Measurements from ENCODE around the gene SNX8. TPM values are rescaled to one million over a fixed set of nuclear protein-coding genes. Genes with fewer than 3 reads are reported as not detected.

SNX8 gene
- total and polyA plus RNA-seq, 2 of the 13 experiments (the other 11 are each of a cell fraction or from before 2014, with no cell fraction given) = 20.6 to 45.2 TPM

DNA sequence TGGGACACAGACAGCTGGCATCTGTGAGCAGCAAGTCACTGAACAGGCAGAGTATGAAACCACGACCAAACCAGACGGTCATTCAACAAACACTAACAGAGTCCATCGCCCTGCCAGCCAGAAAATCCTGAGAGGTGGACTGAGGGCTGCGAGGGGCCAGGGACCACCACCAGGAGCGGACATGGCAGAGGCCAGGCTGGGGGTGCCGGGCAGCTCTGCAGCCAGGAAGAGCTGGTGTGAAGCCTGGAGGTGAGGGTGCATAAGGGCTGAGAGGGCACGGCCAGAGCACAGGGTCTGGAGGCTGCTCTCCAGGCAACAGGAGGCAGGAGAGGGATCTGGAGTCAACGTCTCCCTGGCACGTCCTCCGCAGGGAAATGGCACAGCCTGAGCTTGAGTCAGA, 97.0 kb downstream of the SNX8 start:
- Histone ChIP-seq H3K4me2 (ENCODE audit: low read depth, low read length) (no peak overlapping the region), H3K4me3 (replicated peaks in 1 of 3; ENCODE audit: insufficient read depth in 1 of 3, low read depth in 2 of 3, low read length in 3 of 3) (no peak overlapping the region), H3K27me3 (ENCODE audit: control insufficient read depth in 1 of 2, insufficient read depth in 2 of 2, low read length in 2 of 2) (no peaks in the 10 kb centered on the region), H3K36me3 (replicated peaks in 1 of 2; ENCODE audit: control insufficient read depth in 1 of 2, insufficient read depth in 2 of 2, low read length in 2 of 2) (peaks cover 33 to 81% of the 10 kb centered on the region in 2 experiments; a peak in 4 of 5 replicates), H3K4me1 (ENCODE audit: insufficient read depth, low read length) (no peaks in the 10 kb centered on the region), H4K20me1 (ENCODE audit: insufficient read depth, low read length) (peaks cover 2% of the 10 kb centered on the region; the same call in 1 of the 2 replicates), H3K9me3 (ENCODE audit: low read length) (no peaks in the 10 kb centered on the region), H2AFZ (ENCODE audit: low read length) (no peak overlapping the region), H3K79me2 (ENCODE audit: insufficient read depth, low read length) (peaks cover 4% of the 10 kb centered on the region), H3K27ac (ENCODE audit: extremely low read length, insufficient read depth, low read length) (no peak overlapping the region), H3K9ac (ENCODE audit: insufficient read depth, low read depth, low read length) (no peak overlapping the region)
- ATAC-seq (no peak), DNase-seq (ENCODE audit: low spot score) (no peak), FAIRE-seq (no peak)
- TF ChIP-seq, protein P1, sequence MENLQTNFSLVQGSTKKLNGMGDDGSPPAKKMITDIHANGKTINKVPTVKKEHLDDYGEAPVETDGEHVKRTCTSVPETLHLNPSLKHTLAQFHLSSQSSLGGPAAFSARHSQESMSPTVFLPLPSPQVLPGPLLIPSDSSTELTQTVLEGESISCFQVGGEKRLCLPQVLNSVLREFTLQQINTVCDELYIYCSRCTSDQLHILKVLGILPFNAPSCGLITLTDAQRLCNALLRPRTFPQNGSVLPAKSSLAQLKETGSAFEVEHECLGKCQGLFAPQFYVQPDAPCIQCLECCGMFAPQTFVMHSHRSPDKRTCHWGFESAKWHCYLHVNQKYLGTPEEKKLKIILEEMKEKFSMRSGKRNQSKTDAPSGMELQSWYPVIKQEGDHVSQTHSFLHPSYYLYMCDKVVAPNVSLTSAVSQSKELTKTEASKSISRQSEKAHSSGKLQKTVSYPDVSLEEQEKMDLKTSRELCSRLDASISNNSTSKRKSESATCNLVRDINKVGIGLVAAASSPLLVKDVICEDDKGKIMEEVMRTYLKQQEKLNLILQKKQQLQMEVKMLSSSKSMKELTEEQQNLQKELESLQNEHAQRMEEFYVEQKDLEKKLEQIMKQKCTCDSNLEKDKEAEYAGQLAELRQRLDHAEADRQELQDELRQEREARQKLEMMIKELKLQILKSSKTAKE (CRISPR knock-in tag; IDR thresholded peaks at IDR 0.05; ENCODE audit: borderline replicate concordance) = no peak
- no peak for TF ChIP-seq GTF2F1 (IDR thresholded peaks at IDR 0.05; ENCODE audit: low read length)
- no peak for TF ChIP-seq TCF7 (IDR thresholded peaks at IDR 0.05; ENCODE audit: low read depth)
- TF ChIP-seq ZNF607 (CRISPR knock-in tag; IDR thresholded peaks at IDR 0.05; ENCODE audit: borderline replicate concordance) = no peak
- in situ Hi-C loops (cut with HindIII; ENCODE audit: extremely low pct_ligation_motif_present, low pct_unique_long_range_greater_than_20kb) (loop anchor here (10.0 to 25.0 kb wide), 2 partner anchors 422 to 630 kb away; no protein-coding TSS in a partner anchor), intact Hi-C loops (cut with micrococcal nuclease; ENCODE audit: unreplicated experiment) (no loop called here)
- 92% methylated on average over 7 of the region's 10 CpGs for WGBS (ENCODE audit: low lambda C conversion rate)
- ChIA-PET POLR2A (no interaction called here), CTCF (ENCODE audit: low intra/inter-chr PET ratio, low total read pairs) (no interaction called here)
- no TSS peak for BruUV-seq (replicated peaks)

DNA sequence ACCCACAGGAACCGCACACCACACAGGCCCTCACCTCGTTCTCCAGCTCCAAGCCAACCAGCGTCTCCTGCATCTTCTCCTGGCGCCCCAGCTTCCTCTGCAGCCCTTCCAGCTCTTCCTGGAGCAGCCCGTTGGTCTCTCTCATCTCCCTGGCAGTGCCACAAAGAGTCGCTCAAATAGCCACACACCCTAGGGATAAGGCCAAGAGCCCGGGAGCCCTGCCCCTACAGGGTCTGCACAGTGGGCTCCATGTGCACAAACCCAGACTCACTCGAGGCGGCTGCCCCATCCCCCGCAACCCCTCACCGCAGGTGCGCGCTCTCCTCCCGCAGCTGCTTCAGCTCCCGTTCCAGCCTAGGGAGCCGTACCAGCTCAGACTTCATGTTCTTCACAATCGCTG, 98.4 kb downstream of the SNX8 start:
- no peak for FAIRE-seq
- POLR2A ChIA-PET = no interaction called here
- in situ Hi-C loops (cut with HindIII; ENCODE audit: extremely low pct_ligation_motif_present, low pct_unique_long_range_greater_than_20kb) = loop anchor here (10.0 to 25.0 kb wide), 2 partner anchors 421 to 629 kb away; no protein-coding TSS in a partner anchor

More for the DNA sequence above, 98.4 kb downstream of the SNX8 start:
- Histone ChIP-seq H3K36me3 (replicated peaks in 1 of 2; ENCODE audit: control insufficient read depth in 1 of 2, insufficient read depth in 2 of 2, low read length in 2 of 2) (peaks cover 27 to 85% of the 10 kb centered on the region in 2 experiments; a peak in 4 of 5 replicates), H3K27ac (ENCODE audit: extremely low read length, insufficient read depth, low read length) (no peak overlapping the region), H4K20me1 (ENCODE audit: insufficient read depth, low read length) (peaks cover 2% of the 10 kb centered on the region; the same call in 1 of the 2 replicates), H2AFZ (ENCODE audit: low read length) (no peak overlapping the region), H3K4me3 (replicated peaks in 1 of 3; ENCODE audit: insufficient read depth in 1 of 3, low read depth in 2 of 3, low read length in 3 of 3) (no peak overlapping the region), H3K27me3 (ENCODE audit: control insufficient read depth in 1 of 2, insufficient read depth in 2 of 2, low read length in 2 of 2) (no peaks in the 10 kb centered on the region), H3K4me2 (ENCODE audit: low read depth, low read length) (no peak overlapping the region), H3K9me3 (ENCODE audit: low read length) (no peaks in the 10 kb centered on the region), H3K9ac (ENCODE audit: insufficient read depth, low read depth, low read length) (no peak overlapping the region), H3K4me1 (ENCODE audit: insufficient read depth, low read length) (no peaks in the 10 kb centered on the region), H3K79me2 (ENCODE audit: insufficient read depth, low read length) (no peaks in the 10 kb centered on the region)
- no peak for DNase-seq (ENCODE audit: low spot score)
- BruUV-seq (replicated peaks) = no TSS peak
- TF ChIP-seq ZNF713 (CRISPR knock-in tag; IDR thresholded peaks at IDR 0.05) (no peak), ZEB1 (IDR thresholded peaks at IDR 0.05; ENCODE audit: insufficient replicate concordance, low read depth) (no peak), KDM6A (CRISPR knock-in tag; IDR thresholded peaks at IDR 0.05; ENCODE audit: low read depth) (no peak), CAMTA2 (CRISPR knock-in tag; IDR thresholded peaks at IDR 0.05; ENCODE audit: borderline replicate concordance) (no peak), MXI1 (IDR thresholded peaks at IDR 0.05; ENCODE audit: borderline replicate concordance, low read depth, low read length) (no peak), SALL1 (CRISPR knock-in tag; IDR thresholded peaks at IDR 0.05) (no peak), ZSCAN31 (CRISPR knock-in tag; IDR thresholded peaks at IDR 0.05; ENCODE audit: low read depth) (no peak)
- TF ChIP-seq, protein P2, sequence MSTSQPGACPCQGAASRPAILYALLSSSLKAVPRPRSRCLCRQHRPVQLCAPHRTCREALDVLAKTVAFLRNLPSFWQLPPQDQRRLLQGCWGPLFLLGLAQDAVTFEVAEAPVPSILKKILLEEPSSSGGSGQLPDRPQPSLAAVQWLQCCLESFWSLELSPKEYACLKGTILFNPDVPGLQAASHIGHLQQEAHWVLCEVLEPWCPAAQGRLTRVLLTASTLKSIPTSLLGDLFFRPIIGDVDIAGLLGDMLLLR (CRISPR knock-in tag; IDR thresholded peaks at IDR 0.05) = no peak
- TF ChIP-seq, protein P3, sequence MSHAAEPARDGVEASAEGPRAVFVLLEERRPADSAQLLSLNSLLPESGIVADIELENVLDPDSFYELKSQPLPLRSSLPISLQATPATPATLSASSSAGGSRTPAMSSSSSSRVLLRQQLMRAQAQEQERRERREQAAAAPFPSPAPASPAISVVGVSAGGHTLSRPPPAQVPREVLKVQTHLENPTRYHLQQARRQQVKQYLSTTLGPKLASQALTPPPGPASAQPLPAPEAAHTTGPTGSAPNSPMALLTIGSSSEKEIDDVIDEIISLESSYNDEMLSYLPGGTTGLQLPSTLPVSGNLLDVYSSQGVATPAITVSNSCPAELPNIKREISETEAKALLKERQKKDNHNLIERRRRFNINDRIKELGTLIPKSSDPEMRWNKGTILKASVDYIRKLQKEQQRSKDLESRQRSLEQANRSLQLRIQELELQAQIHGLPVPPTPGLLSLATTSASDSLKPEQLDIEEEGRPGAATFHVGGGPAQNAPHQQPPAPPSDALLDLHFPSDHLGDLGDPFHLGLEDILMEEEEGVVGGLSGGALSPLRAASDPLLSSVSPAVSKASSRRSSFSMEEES (CRISPR knock-in tag; IDR thresholded peaks at IDR 0.05) = no peak
- CTCF ChIA-PET (ENCODE audit: low intra/inter-chr PET ratio, low total read pairs) = no interaction called here
- intact Hi-C loops (cut with micrococcal nuclease; ENCODE audit: unreplicated experiment) = no loop called here
- WGBS (ENCODE audit: low lambda C conversion rate) = 98% methylated on average over 16 of the region's 17 CpGs
- no peak for ATAC-seq

All from HepG2 (cell line).